Activated CD4-positive, CD25-positive, alpha-beta regulatory T cell treated with anti-CD3 and anti-CD28 coated beads, Interleukin-2, amount 50 U/mL, for 24 hours (primary cell): ENCODE data around the gene DPAGT1.
A peak's percentile ranks its signal among the peaks of the same experiment; 100 is the strongest.
"Not testable (repeated sequence)": the region's sequence is repeated elsewhere in the genome, so short reads cannot be mapped to it uniquely, and the experiment has no call there.

Source experiments
- ATAC-seq, 2 donors: fragments of 150-1000 bp; cut with Tn5 transposase; one replicate each; pipeline ENCODE4 v1.10.0; 2021; ENCODE audit warnings: mild to moderate bottlenecking in 1 of 2, moderate library complexity in 1 of 2

The DPAGT1 gene

GRCh38 chr11:119093942-119094815 is 7.5 kb downstream of the DPAGT1 start:
- peak; percentile 11 to 25 for ATAC-seq

- no peak for ATAC-seq
These were observed 8.5 kb downstream of the DPAGT1 start for GRCh38 chr11:119092880-119093842.

- ATAC-seq, result no peak
These were observed 9.4 kb downstream of the DPAGT1 start for GRCh38 chr11:119091966-119092879.

- no peak for ATAC-seq
These were observed 10.5 kb downstream of the DPAGT1 start for GRCh38 chr11:119091178-119091577.

- ATAC-seq, result no peak
These were observed 12.3 kb downstream of the DPAGT1 start for GRCh38 chr11:119089319-119089718.

DNA sequence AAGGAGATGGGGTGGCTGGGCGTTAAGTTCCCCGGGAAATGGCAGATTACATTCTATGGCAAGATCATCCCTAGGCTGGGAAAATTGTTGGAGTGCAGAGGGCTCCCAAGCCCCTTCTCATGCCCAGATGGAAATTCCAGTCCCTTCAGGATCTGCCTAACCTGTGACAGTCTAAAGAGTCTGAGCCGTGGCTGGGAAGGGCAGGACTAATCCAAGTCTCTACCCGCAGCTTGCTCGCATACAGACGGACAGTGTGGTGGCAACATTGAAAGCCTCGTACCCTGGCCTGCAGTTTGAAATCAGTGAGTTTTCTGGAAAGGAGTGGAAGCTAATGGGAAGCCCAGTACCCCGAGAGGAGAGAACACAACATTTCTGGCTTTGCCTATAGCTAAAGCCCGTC is 13.2 kb downstream of the DPAGT1 start:
- no peak for ATAC-seq

GRCh38 chr11:119087747-119088241 is 13.9 kb downstream of the DPAGT1 start:
- ATAC-seq, result no peak

DNA sequence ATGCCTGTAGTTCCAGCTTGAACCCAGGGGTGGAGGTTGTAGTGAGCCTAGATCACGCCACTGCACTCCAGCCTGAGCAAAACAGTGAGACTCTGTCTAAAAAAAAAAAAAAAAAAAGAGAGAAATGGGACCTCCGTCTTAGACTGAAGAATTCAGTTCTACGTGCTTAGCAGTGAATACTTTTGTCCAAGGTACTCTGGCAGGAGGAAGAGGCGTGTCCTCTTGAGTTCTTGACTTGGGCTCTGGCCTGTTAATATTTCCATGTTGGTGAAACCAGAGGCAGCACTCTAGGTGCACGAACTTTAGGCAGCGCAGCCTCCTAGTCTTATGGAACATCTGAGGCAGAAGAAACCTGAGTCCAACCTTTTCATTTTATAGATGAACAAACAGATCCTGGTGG is 14.5 kb downstream of the DPAGT1 start:
- no peak for ATAC-seq

DNA sequence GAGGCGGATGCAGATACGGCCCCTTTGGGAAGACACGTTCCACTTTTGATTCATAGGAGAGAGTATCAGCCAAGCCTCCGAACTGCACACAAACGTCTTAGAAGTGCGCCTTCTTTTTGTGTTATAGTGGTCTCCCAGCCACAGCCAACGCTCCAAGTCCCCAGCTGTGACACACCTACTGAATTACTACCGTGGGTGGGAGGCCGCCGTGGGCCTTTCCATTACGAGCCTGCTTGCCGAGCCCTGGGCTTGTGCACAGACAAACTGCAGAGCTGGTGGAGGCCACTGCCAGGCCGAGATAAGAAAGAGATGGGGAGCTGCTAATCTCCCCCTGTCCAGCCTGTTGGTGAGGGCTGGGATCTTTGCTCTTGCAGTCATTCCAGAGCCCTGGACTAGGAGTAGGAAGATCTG is 16.2 kb downstream of the DPAGT1 start:
- ATAC-seq, result peak; percentile 14 to 19

DNA sequence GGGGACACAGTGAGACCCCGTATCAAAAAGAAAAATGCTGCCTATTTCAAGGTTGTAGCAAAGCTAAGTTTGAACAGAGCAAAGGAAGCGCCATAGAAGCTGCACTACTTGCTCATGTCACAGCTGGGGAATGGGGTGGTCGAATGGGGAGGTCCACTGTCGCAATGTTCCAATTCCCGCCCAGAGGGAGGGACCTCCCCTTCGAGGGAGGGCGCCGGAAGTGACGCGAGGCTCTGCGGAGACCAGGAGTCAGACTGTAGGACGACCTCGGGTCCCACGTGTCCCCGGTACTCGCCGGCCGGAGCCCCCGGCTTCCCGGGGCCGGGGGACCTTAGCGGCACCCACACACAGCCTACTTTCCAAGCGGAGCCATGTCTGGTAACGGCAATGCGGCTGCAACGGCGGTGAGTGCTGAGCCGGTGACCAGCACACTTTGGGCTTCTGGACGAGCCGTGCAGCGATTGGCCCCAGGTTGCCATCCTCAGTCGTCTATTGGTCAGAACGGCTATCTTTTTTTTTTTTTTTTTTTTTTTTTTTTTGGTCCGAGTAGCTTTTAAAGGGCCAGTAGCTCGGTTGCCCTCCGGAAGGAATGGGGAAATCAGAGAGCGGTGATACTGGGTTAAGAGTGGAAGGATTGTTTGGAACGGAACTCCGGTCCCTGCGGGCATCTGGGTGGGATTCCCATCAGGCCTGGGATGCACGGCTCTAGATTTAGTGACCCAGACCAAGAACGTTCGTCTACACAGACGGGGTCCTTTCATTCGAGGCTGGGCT is 16.8 kb downstream of the DPAGT1 start, which contains the start of gene HMBS:
Gene HMBS (plus strand): TSS at position 219 of the 774 bp plus-strand sequence. CDS start 153 bp downstream, at position 372.
- peak; percentile 92 to 94 for ATAC-seq

GRCh38 chr11:119081682-119082260 is 19.9 kb downstream of the DPAGT1 start:
- no peak for ATAC-seq

DNA sequence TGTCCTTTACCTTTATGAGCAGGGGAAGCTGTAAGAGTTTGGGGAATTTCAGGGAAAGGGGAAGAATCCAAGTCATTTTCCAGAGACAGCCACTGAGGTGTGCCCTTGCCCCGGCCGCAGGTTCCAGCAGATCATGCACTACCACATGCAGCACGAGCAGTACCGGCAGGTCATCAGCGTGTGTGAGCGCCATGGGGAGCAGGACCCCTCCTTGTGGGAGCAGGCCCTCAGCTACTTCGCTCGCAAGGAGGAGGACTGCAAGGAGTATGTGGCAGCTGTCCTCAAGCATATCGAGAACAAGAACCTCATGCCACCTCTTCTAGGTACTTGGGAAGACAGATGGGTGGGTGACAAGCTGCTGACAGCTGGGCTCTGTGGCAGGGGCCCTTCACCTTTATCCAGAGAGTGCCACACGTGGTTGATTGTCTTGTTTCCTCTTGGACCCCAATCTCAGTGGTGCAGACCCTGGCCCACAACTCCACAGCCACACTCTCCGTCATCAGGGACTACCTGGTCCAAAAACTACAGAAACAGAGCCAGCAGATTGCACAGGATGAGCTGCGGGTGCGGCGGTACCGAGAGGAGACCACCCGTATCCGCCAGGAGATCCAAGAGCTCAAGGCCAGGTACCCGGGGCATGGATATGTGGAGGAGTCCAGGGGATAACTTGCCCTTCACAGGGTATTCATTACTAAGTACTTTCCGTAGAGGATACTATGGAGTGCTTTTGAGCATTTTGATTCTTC is 22.8 kb downstream of the DPAGT1 start:
- no peak for ATAC-seq

DNA sequence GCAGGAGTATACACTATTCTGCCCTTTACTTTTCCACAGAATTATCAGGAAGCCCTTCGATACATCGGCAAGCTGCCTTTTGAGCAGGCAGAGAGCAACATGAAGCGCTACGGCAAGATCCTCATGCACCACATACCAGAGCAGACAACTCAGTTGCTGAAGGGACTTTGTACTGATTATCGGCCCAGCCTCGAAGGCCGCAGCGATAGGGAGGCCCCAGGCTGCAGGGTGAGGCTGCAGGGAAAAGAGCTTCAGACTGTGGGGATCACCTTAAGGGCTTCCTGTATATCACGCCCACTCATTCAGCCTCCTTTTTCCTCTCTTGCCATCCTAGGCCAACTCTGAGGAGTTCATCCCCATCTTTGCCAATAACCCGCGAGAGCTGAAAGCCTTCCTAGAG is 23.8 kb downstream of the DPAGT1 start:
- ATAC-seq, result no peak

DNA sequence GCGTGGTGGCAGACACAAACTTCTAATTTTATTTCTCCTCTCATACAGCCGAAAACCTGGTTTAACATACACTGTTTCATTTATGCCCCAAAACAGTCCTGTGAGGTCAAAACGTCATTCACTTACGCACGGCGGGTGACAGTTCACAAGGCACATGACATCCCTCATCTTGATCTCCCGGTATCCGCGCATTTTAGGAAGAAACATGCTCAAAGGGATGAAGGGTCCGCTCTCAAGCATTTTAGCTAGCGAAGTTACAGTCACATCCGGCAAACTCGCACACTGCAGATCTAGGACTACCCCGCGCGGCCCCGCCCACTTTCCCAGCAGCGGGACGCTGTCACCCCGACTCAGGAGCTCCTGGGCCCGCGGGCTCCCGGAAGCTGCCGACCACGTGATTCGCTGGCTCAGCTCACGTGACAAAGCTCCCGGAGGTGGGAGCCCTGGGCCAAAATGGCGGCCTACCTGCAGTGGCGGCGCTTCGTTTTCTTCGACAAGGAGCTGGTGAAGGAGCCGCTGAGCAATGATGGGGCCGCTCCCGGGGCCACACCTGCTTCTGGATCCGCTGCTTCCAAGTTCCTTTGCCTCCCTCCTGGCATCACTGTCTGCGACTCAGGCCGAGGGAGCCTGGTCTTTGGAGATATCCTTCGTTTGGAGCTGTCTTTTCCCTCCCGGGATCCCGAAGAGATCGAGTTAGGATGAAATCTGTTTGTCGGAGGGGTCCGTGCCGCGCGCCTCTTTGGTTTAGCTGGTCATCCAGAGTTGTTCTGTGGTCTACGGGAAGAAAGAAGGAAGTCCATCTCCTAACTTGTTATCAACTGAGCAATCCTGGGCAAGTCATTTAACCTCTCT is 34.1 kb downstream of the DPAGT1 start, which contains the start of gene VPS11:
Gene VPS11 (plus strand): TSS at position 448 of the 852 bp plus-strand sequence. CDS start 6 bp downstream, at position 454.
- ATAC-seq, result peak; percentile 99

DNA sequence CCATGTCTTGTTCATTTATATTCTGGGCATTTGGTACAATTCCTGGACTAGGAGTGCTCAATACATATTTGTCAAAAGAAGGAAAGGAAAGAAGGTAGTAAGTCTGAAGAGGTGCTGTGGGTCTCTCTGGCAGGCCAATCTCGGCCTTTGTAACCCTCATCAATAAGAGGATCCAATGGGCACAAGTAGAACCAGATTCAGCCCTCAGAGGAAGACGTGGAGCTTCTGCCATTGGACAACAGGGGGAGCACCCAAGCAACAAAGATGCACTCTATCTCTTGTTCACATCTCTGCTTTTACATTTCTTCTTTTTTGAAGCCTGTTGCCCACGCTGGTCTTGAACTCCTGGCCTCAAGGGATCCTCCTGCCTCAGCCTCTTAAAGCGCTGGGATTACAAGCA is 36.3 kb downstream of the DPAGT1 start:
- ATAC-seq, result no peak

DNA sequence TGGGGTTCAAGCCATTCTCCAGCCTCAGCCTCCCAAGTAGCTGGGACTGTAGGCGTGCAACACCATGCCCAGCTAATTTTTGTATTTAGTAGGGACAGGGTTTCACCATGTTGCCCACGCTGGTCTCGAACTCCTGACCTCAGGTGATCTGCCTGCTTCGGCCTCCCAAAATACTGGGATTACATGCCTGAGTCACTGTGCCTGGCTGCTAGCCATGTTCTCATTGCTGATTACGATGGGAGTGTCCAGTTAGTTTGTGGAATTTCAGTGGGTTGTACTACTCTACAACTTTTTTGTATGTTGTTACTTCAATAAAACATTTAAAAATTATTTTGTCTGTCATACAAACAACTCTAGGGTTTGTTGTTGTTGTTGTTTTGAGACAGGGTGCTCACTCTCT is 38.9 kb downstream of the DPAGT1 start:
- ATAC-seq, result no peak

- ATAC-seq, result no peak
These were observed 40.4 kb downstream of the DPAGT1 start for GRCh38 chr11:119061256-119061655.

DNA sequence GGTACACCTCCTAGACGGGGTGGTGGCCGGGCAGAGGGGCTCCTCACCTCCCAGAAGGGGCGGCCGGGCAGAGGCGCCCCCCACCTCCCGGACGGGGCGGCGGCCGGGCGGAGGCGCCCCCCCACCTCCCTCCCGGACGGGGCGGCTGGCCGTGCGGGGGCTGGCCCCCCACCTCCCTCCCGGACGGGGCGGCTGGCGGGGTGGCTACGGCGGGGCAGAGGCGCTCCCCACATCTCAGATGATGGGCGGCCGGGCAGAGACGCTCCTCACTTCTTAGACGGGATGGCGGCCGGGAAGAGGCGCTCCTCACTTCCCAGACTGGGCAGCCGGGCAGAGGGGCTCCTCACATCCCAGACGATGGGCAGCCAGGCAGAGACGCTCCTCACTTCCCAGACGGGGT is 42.5 kb downstream of the DPAGT1 start:
- not testable (repeated sequence) for ATAC-seq
